Fibroblast of the aortic adventitia (primary cell): ENCODE measurements around the gene BCL2A1. TPM values are rescaled to one million over a fixed set of nuclear protein-coding genes. Genes with fewer than 3 reads are reported as not detected.

Experiments
- DNase-seq: peaks from one replicate; pipeline ENCODE4 v3.0.0-alpha.2; 2010; ENCODE audit warnings: low read depth
- H3K4me3 ChIP-seq: 2 replicates; pipeline ENCODE4 v1.5.1; 2011; ENCODE audit warnings: low read depth, mild to moderate bottlenecking, control low read depth, low read length, moderate library complexity
- total RNA-seq: library from RNA; depleted of rRNA; stranded (reverse); fragments of >200 nt; gene quantifications from 2 replicates; pipeline ENCODE4 v1.2.3, GENCODE V29; 2012; ENCODE audit warnings: low replicate concordance
- TF ChIP-seq, protein P1 (sequence below): IDR thresholded peaks from 2 replicates; pipeline ENCODE4 v1.5.1; 2011; ENCODE audit warnings: mild to moderate bottlenecking, low read length, control low read depth, inconsistent platforms; ENCODE audit not compliant: insufficient read depth

Gene BCL2A1
- total RNA-seq, 1 donor: 0.81 TPM

- H3K4me3 ChIP-seq: no peak overlapping the region
- DNase-seq: no peak
- TF ChIP-seq, protein P1, sequence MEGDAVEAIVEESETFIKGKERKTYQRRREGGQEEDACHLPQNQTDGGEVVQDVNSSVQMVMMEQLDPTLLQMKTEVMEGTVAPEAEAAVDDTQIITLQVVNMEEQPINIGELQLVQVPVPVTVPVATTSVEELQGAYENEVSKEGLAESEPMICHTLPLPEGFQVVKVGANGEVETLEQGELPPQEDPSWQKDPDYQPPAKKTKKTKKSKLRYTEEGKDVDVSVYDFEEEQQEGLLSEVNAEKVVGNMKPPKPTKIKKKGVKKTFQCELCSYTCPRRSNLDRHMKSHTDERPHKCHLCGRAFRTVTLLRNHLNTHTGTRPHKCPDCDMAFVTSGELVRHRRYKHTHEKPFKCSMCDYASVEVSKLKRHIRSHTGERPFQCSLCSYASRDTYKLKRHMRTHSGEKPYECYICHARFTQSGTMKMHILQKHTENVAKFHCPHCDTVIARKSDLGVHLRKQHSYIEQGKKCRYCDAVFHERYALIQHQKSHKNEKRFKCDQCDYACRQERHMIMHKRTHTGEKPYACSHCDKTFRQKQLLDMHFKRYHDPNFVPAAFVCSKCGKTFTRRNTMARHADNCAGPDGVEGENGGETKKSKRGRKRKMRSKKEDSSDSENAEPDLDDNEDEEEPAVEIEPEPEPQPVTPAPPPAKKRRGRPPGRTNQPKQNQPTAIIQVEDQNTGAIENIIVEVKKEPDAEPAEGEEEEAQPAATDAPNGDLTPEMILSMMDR: no peak
Observed at GRCh38 chr15:79950247-79950646, 20.7 kb downstream of the BCL2A1 start.

DNA sequence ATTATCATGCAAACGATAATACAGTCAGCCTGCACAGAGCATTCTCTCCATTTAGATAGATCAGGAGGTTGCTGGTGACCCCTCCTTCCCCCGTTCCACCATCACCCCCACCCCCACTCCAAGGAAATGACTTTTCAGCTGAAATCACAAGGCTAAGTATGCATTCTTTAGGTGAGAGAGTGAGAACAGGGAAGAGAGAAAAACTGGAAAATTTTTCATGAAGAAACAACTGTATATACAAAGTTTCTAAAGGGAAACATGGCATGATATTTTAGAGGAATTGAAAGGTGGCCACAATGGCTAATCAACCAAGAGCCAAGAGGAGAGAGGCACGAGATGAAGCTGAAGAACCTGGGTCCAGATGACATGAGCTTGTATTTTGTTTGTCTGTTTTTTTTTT is 22.2 kb downstream of the BCL2A1 start:
- no peak overlapping the region for H3K4me3 ChIP-seq
- no peak for DNase-seq
- TF ChIP-seq, protein P1: no peak

- no peak for DNase-seq
- TF ChIP-seq, protein P1: no peak
- H3K4me3 ChIP-seq: no peak overlapping the region
Observed at GRCh38 chr15:79948095-79948695, 22.8 kb downstream of the BCL2A1 start.

GRCh38 chr15:79947009-79947408 is 24.0 kb downstream of the BCL2A1 start:
- no peak overlapping the region for H3K4me3 ChIP-seq
- TF ChIP-seq, protein P1: no peak
- DNase-seq: no peak

- TF ChIP-seq, protein P1: no peak
- DNase-seq: no peak
- H3K4me3 ChIP-seq: no peak overlapping the region
Observed at GRCh38 chr15:79944622-79945021, 26.4 kb downstream of the BCL2A1 start.

DNA sequence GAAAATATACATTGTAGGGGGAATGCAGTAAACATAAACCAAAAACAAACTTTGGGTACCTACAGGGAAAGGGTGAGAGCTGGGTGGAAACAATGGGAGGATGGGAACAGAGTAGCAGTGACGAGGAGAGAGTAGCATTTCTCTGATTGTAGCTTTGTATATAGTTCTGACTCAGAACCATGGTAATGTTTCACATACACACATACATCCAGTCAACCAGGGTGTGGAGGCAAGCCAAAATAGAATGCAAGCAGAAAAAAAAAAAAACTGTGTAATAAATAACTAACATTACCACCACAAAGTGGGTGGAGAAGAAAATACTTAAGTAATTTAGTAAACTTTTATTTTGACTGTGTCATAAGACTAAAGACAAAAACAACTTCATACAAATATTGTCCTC is 27.2 kb downstream of the BCL2A1 start:
- TF ChIP-seq, protein P1: no peak
- peak; percentile 10 for DNase-seq
- no peak overlapping the region for H3K4me3 ChIP-seq

GRCh38 chr15:79942741-79943481 is 28.1 kb downstream of the BCL2A1 start:
- H3K4me3 ChIP-seq: no peak overlapping the region
- TF ChIP-seq, protein P1: no peak
- no peak for DNase-seq
